NCI-H2081 (cell line): ENCODE measurements around the gene RRM2.

ENCODE experiments used
- DNase-seq, 2 experiments: peaks; one replicate each; lab custom pipeline; 2025; lab: John Stamatoyannopoulos, UW

The RRM2 gene

DNA sequence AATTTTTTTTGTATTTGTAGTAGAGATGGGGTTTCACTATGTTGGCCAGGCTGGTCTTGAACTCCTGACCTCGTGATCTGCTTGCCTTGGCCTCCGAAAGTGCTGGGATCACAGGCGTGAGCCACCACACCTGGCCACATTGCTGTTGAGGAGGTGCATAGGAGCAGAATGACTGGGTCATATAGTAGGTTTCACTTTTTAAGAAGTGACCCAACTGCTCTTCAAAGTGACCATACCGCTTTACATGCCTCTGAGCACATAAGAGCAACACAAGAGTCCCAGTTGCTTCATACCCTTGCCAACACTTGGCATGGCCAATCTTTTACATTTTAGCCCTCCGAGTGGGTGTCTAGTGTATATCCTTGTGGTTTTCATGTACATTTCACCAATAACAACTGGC lies 28.9 kb downstream of the RRM2 start:
- no peak for DNase-seq

DNA sequence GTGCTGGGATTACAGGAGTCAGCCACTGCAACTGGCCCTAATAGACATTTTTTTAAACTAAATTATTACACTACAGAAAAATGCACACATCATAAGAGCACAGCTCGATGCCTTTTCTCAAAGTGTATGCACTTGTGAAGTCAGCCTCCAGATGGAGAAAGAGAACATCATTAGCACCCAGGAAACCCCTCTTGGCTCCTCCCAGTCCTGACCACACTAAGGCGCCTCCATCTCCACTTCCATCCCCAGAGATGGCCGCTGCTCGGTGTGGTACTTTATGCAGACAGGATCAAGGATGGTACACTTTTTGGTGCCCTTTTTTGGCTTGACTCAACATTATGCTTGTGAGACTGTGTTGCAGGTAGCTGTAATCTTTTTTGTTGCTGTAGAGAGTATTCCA lies 34.8 kb downstream of the RRM2 start:
- no peak for DNase-seq

DNA sequence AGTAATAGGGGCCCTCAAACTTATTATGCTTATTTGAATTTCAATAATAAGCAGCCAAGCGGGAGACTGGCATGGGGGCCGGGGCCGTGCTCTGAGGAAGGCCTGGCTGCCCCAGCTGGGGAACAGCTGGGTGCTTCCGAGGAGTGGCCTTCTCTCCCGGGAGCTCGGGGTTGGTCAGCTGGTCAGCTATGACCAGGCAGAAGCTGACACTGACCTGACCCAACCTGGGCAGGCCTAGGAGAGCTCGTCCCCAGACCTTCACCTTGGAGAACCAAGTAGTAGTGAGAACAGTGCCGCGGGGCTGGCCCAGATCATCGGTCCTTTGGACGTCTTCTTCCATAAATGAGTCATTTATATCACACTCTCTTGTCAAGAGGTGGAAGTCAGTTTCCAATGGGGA lies 36.1 kb downstream of the RRM2 start:
- DNase-seq: no peak

- no peak for DNase-seq
Measured at GRCh38 chr2:10159086-10159485, 36.5 kb downstream of the RRM2 start.

DNA sequence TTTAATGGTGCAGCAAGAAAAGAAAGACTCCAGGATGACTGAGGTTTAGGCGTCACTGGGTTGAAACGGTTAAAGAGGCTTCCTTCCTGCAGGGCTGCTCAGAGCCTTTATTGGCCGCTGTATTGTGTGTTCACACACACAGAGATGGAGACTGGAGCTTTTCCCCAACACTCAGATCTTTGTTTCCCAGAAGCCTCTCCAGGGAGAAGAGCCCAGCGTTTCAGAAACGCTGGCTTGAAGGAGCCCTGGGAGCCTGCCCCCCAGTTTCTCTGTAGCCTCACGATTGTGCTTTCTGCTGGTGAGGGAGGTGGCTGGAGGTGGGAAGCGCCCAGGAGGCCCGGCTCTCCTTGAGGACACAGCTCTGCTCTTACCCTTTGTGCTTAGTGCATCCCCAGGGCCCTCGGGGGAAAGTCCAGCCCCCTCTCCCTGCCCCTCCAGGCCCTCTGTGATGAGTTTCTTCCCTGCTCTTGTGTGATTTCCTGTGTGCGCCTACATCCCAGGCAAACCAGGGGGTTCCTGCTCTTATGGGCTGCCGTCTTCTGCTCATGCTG lies 37.1 kb downstream of the RRM2 start:
- no peak for DNase-seq

- DNase-seq: no peak
Measured at GRCh38 chr2:10160203-10160955, 37.8 kb downstream of the RRM2 start.

GRCh38 chr2:10161206-10161931 lies 38.8 kb downstream of the RRM2 start:
- no peak for DNase-seq

DNA sequence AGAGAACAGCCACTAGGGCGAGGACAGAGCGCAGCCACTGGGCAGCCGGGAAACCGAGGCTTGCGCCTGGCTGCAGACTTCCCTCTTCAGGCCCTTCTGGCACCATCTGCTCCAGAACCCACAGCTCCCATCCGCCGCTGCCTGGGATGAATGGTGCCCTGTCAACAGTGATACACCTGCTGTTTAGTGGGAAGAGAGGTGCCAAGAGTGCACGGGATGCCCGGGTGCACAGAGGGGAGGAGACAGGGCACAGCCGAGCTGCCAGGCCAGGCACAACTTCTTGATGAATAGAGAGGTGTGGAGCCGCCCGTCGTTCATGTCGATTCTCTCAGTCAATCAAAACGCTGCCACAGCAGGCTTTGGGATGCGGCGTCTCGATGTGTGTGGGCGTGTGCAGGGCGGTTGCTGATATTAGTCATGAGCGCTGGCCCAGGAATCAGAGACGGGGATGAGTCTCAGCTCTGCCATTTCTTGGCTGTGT lies 39.5 kb downstream of the RRM2 start:
- peak in 1 of 2 experiments; percentile 47 for DNase-seq

GRCh38 chr2:10162586-10163497 lies 40.3 kb downstream of the RRM2 start:
- peak; percentile 32 to 70 for DNase-seq

DNA sequence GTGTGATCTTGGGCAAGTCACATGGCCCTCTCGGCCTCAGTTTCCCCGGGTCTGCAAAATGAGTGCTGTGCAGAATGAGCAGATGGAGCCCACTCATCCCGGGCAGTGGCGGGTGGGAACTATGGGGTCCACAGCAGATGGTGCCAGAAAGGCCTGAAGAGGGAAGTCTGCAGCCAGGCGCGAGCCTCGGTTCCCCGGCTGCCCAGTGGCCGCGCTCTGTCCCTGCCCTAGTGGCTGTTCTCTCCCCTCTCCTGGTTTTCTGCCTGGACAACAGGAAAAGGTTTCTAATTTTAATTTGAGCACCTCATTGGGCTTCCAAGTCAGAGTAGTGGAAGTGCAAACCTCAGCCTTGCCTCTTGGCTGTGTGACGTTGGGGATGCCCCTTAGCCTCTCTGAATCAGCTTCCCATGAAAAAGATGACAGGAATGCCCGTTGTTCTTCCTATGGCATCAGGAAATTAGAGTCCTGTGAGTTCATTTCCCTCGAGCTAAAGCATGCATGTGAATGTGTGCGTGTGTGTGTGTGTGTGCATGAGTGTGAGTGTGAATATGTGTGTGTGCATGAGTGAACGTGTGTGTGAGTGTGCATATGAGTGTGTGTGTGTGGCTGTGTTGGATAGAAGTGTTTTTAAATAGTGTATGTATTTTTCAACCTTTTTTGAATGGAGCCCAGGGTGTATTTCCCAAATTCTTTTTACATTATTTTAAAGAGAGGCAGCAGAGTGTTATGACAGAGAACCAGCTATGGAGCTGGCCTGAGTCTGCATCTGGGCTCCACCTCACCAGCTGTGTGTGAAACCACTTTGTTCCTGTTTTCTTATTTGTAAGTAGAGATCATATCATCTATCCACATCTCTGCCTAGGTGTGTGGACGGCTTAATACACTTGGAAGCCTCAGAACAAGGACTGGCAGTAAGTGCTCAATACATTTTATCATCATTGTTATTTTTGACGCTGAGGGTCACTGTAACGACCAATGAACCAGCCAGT lies 41.3 kb downstream of the RRM2 start:
- no peak for DNase-seq

DNA sequence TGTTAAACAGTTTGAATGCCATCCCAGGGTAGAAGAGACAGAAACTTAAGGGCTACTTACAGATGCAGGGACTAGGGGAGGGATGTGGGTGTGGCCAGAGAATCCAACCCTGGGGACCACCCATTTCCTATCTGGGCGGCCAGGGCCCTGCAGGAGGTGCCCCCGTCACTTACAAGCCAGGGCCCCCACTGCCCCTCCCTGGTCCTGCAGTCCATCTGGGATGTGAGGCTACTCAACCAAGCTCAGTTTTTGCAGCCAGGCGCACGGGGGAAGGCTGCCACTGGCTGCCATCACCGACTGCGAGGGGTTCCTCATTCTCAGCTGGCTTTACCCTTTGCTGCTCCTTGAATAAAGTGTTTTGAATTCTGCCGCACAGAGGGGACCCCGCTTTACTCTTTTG lies 42.1 kb downstream of the RRM2 start:
- DNase-seq: no peak

DNA sequence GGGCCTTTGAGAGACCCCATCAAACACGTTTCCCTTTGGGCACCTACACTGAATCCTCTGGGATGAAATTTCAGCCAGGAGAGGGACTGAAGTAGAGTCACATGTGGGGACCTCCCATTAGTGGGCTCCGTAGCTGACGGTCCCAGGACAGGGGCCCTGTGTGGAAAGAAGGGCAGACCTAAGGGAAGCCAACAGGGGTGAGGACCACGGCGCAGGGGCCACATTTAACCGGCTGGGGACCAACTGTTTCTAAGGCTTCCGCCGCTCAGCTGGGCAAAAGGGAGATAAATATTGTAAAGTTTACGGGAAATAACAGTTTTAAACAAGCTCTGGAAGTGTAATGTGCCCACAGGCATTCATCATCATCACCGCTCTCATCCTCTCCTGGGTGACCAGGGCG lies 42.7 kb downstream of the RRM2 start:
- no peak for DNase-seq

DNA sequence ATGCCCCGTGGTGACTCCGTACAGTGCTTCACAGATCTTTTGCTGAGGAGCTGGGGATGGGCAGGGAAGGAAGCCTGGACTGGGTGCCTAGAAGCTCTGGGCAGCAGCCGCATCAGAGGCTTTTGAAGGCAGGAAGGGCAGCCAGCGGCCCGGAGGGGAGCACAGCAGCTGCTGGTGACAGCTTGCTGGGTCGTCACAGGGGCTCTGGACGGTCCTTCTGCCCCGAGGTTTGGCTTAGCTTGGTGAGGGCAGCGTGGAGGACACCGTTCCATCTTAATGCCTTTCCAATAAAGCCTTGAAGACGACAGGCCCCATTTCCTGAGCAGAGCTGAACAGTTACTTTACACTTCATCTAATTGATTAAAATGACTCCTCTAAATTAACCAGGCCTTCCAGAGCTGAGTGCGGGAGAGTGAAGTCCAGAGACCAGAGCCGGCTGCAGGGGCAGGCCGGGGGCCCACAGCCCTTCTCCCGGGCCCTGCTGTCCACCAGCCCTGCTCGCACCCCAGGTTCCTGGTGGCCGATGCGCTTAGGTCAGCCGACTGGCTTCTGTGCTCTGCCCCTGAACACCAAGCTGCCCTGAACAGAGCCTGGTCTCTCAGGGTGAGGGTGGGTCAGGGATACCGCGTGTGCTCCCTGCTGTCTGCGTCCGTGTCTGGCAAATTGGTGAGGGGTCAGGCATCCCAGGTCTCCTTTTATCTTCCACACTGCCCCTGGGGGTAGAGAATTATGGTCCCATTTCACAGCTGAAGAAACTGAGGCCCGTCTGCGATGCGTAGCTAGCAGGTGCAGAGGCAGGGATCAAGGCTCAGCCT lies 43.5 kb downstream of the RRM2 start:
- no peak for DNase-seq

DNA sequence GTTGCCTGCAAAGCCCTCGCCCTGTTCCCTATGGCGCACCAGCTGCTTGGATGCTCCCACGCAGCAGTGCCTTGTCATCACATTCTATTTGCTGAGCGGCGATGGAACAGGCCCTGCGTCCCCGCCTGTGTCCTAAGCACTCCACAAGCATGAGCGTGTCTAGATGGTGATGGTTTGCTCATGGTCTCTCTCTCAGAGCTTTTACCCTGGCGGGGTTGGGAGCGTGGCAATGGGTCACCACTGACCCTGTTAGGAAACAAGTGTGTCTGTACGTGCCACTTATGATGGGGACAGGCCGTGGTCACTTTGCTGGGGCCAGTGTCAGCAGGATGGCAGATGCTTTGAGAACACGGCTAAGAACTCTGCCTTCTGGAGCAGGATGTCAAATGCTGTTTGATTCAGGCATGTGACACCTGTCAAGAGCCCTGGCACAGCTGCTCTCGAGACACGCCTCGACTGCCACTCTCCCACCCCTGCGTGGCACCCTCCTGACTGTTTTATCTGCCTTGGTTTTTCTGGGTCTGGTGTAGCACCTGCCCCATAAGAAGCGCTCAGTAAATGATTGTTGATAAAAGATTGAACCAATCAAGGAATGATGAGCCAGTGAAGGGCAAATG lies 44.2 kb downstream of the RRM2 start:
- no peak for DNase-seq

DNA sequence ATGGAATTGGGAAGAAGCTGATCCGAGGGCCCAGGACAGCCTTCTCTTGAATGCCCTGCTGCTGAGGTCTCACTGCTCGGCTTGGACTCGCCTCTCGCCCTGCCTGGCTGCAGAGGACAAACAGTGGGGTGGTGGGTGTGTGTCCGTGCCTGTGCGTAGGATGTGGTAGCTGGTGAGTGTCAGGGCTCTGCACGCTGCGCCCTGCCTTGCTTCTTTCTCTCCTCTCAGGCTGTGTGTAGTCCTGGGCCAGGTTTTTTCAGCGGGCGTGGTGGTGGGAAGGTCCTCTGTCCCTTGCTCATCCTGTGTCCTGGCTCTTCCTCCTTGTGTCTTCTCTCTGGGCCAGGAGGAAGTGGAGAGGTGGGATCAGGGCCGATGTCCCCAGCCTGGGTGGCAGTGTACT lies 44.8 kb downstream of the RRM2 start:
- no peak for DNase-seq

- DNase-seq: no peak
Measured at GRCh38 chr2:10168221-10168620, 45.7 kb downstream of the RRM2 start.

DNA sequence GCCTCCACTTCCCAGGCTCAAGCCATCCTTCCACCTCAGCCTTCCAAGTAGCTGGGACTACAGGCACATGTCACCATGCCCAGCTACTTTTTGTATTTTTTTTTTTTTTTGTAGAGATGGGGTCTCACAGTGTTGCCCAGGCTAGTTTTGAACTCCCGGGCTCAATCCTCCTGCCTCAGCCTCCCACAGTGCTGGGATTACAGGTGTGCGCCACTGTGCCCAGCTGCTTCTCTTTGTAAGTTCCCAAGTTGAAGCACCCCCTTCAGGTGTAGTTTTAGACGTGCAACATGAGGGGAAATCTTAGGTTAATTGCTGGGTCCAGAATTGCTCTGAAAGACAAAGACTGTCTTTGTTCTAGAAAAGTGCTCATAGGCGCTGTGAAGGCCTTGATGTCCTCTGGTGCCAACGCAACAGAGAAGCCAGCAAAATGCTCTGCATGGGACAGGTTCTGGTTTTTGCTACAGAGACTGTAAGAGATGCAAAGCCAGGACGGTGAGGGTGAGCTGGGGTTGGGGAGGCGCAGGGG lies 46.6 kb downstream of the RRM2 start:
- DNase-seq: no peak

GRCh38 chr2:10169581-10169980 lies 47.0 kb downstream of the RRM2 start:
- no peak for DNase-seq

- no peak for DNase-seq
Measured at GRCh38 chr2:10170256-10170655, 47.7 kb downstream of the RRM2 start.
